ENCODE results near the gene CAMK1D.

Gene CAMK1D

GRCh38 chr10:12663863-12664262, 314.5 kb downstream of the CAMK1D start:
- H3K4me1 ChIP-seq (ENCODE audit: control insufficient read depth in 5 of 5, insufficient read depth in 5 of 5, low read length in 5 of 5): peaks cover 0 to 11% (median 8%) of the 10 kb centered on the region in 5 donors
- H3K9me3 ChIP-seq (ENCODE audit: control insufficient read depth in 5 of 5, low read length in 5 of 5): no peaks in the 10 kb centered on the region
- H3K36me3 ChIP-seq (ENCODE audit: control insufficient read depth in 5 of 5, insufficient read depth in 5 of 5, low read length in 5 of 5): peaks cover 0 to 4% (median 0%) of the 10 kb centered on the region in 5 donors
- no peaks in the 10 kb centered on the region for H3K27me3 ChIP-seq (ENCODE audit: control insufficient read depth in 5 of 5, insufficient read depth in 4 of 5, low read length in 5 of 5)
- no peak overlapping the region for H3K4me3 ChIP-seq (ENCODE audit: low read depth in 1 of 5, low read length in 5 of 5)
- H3K27ac ChIP-seq (ENCODE audit: low read depth, low read length): no peak overlapping the region
- H3K9ac ChIP-seq (ENCODE audit: low read length in 5 of 5): no peak overlapping the region

GRCh38 chr10:12665501-12665900, 316.2 kb downstream of the CAMK1D start:
- no peaks in the 10 kb centered on the region for H3K27me3 ChIP-seq (ENCODE audit: control insufficient read depth in 5 of 5, insufficient read depth in 4 of 5, low read length in 5 of 5)
- H3K4me3 ChIP-seq (ENCODE audit: low read depth in 1 of 5, low read length in 5 of 5): no peak overlapping the region
- no peaks in the 10 kb centered on the region for H3K9me3 ChIP-seq (ENCODE audit: control insufficient read depth in 5 of 5, low read length in 5 of 5)
- H3K36me3 ChIP-seq (ENCODE audit: control insufficient read depth in 5 of 5, insufficient read depth in 5 of 5, low read length in 5 of 5): peaks cover 0 to 4% (median 0%) of the 10 kb centered on the region in 5 donors
- peaks cover 0 to 11% (median 8%) of the 10 kb centered on the region in 5 donors for H3K4me1 ChIP-seq (ENCODE audit: control insufficient read depth in 5 of 5, insufficient read depth in 5 of 5, low read length in 5 of 5)
- no peak overlapping the region for H3K27ac ChIP-seq (ENCODE audit: low read depth, low read length)
- H3K9ac ChIP-seq (ENCODE audit: low read length in 5 of 5): no peak overlapping the region

- Histone ChIP-seq H3K27me3 (ENCODE audit: control insufficient read depth in 5 of 5, insufficient read depth in 4 of 5, low read length in 5 of 5) (no peaks in the 10 kb centered on the region), H3K9ac (ENCODE audit: low read length in 5 of 5) (no peak overlapping the region), H3K9me3 (ENCODE audit: control insufficient read depth in 5 of 5, low read length in 5 of 5) (no peaks in the 10 kb centered on the region), H3K36me3 (ENCODE audit: control insufficient read depth in 5 of 5, insufficient read depth in 5 of 5, low read length in 5 of 5) (peaks cover 0 to 4% (median 0%) of the 10 kb centered on the region in 5 donors), H3K4me1 (ENCODE audit: control insufficient read depth in 5 of 5, insufficient read depth in 5 of 5, low read length in 5 of 5) (peaks cover 0 to 11% (median 8%) of the 10 kb centered on the region in 5 donors), H3K4me3 (ENCODE audit: low read depth in 1 of 5, low read length in 5 of 5) (no peak overlapping the region), H3K27ac (ENCODE audit: low read depth, low read length) (no peak overlapping the region)
These were observed 317.7 kb downstream of the CAMK1D start for GRCh38 chr10:12667052-12667451.

GRCh38 chr10:12668634-12669033, 319.3 kb downstream of the CAMK1D start:
- Histone ChIP-seq H3K4me3 (ENCODE audit: low read depth in 1 of 5, low read length in 5 of 5) (no peak overlapping the region), H3K27me3 (ENCODE audit: control insufficient read depth in 5 of 5, insufficient read depth in 4 of 5, low read length in 5 of 5) (no peaks in the 10 kb centered on the region), H3K4me1 (ENCODE audit: control insufficient read depth in 5 of 5, insufficient read depth in 5 of 5, low read length in 5 of 5) (peaks cover 0 to 11% (median 8%) of the 10 kb centered on the region in 5 donors), H3K27ac (ENCODE audit: low read depth, low read length) (peak overlapping the region; percentile 38), H3K9me3 (ENCODE audit: control insufficient read depth in 5 of 5, low read length in 5 of 5) (no peaks in the 10 kb centered on the region), H3K36me3 (ENCODE audit: control insufficient read depth in 5 of 5, insufficient read depth in 5 of 5, low read length in 5 of 5) (peaks cover 0 to 4% (median 0%) of the 10 kb centered on the region in 5 donors), H3K9ac (ENCODE audit: low read length in 5 of 5) (no peak overlapping the region)

GRCh38 chr10:12670004-12670403, 320.7 kb downstream of the CAMK1D start:
- Histone ChIP-seq H3K4me1 (ENCODE audit: control insufficient read depth in 5 of 5, insufficient read depth in 5 of 5, low read length in 5 of 5) (peaks cover 0 to 11% (median 8%) of the 10 kb centered on the region in 5 donors), H3K36me3 (ENCODE audit: control insufficient read depth in 5 of 5, insufficient read depth in 5 of 5, low read length in 5 of 5) (peaks cover 0 to 4% (median 0%) of the 10 kb centered on the region in 5 donors), H3K4me3 (ENCODE audit: low read depth in 1 of 5, low read length in 5 of 5) (no peak overlapping the region), H3K9me3 (ENCODE audit: control insufficient read depth in 5 of 5, low read length in 5 of 5) (no peaks in the 10 kb centered on the region), H3K27me3 (ENCODE audit: control insufficient read depth in 5 of 5, insufficient read depth in 4 of 5, low read length in 5 of 5) (no peaks in the 10 kb centered on the region), H3K9ac (ENCODE audit: low read length in 5 of 5) (no peak overlapping the region), H3K27ac (ENCODE audit: low read depth, low read length) (no peak overlapping the region)

- Histone ChIP-seq H3K4me3 (ENCODE audit: low read depth in 1 of 5, low read length in 5 of 5) (no peak overlapping the region), H3K27ac (ENCODE audit: low read depth, low read length) (no peak overlapping the region), H3K4me1 (ENCODE audit: control insufficient read depth in 5 of 5, insufficient read depth in 5 of 5, low read length in 5 of 5) (no peaks in the 10 kb centered on the region), H3K9ac (ENCODE audit: low read length in 5 of 5) (no peak overlapping the region), H3K9me3 (ENCODE audit: control insufficient read depth in 5 of 5, low read length in 5 of 5) (no peaks in the 10 kb centered on the region), H3K36me3 (ENCODE audit: control insufficient read depth in 5 of 5, insufficient read depth in 5 of 5, low read length in 5 of 5) (no peaks in the 10 kb centered on the region), H3K27me3 (ENCODE audit: control insufficient read depth in 5 of 5, insufficient read depth in 4 of 5, low read length in 5 of 5) (no peaks in the 10 kb centered on the region)
These were observed 325.8 kb downstream of the CAMK1D start for GRCh38 chr10:12675186-12675585.

GRCh38 chr10:12679636-12680035, 330.3 kb downstream of the CAMK1D start:
- no peak overlapping the region for H3K9ac ChIP-seq (ENCODE audit: low read length in 5 of 5)
- no peaks in the 10 kb centered on the region for H3K36me3 ChIP-seq (ENCODE audit: control insufficient read depth in 5 of 5, insufficient read depth in 5 of 5, low read length in 5 of 5)
- H3K4me1 ChIP-seq (ENCODE audit: control insufficient read depth in 5 of 5, insufficient read depth in 5 of 5, low read length in 5 of 5): no peaks in the 10 kb centered on the region
- no peak overlapping the region for H3K4me3 ChIP-seq (ENCODE audit: low read depth in 1 of 5, low read length in 5 of 5)
- no peak overlapping the region for H3K27ac ChIP-seq (ENCODE audit: low read depth, low read length)
- H3K9me3 ChIP-seq (ENCODE audit: control insufficient read depth in 5 of 5, low read length in 5 of 5): no peaks in the 10 kb centered on the region
- H3K27me3 ChIP-seq (ENCODE audit: control insufficient read depth in 5 of 5, insufficient read depth in 4 of 5, low read length in 5 of 5): no peaks in the 10 kb centered on the region

- H3K36me3 ChIP-seq (ENCODE audit: control insufficient read depth in 5 of 5, insufficient read depth in 5 of 5, low read length in 5 of 5): no peaks in the 10 kb centered on the region
- no peaks in the 10 kb centered on the region for H3K4me1 ChIP-seq (ENCODE audit: control insufficient read depth in 5 of 5, insufficient read depth in 5 of 5, low read length in 5 of 5)
- H3K9me3 ChIP-seq (ENCODE audit: control insufficient read depth in 5 of 5, low read length in 5 of 5): no peaks in the 10 kb centered on the region
- no peaks in the 10 kb centered on the region for H3K27me3 ChIP-seq (ENCODE audit: control insufficient read depth in 5 of 5, insufficient read depth in 4 of 5, low read length in 5 of 5)
- H3K9ac ChIP-seq (ENCODE audit: low read length in 5 of 5): no peak overlapping the region
- H3K27ac ChIP-seq (ENCODE audit: low read depth, low read length): no peak overlapping the region
- no peak overlapping the region for H3K4me3 ChIP-seq (ENCODE audit: low read depth in 1 of 5, low read length in 5 of 5)
These were observed 331.9 kb downstream of the CAMK1D start for GRCh38 chr10:12681252-12681651.

GRCh38 chr10:12684784-12685183, 335.4 kb downstream of the CAMK1D start:
- Histone ChIP-seq H3K9me3 (ENCODE audit: control insufficient read depth in 5 of 5, low read length in 5 of 5) (no peaks in the 10 kb centered on the region), H3K4me1 (ENCODE audit: control insufficient read depth in 5 of 5, insufficient read depth in 5 of 5, low read length in 5 of 5) (no peaks in the 10 kb centered on the region), H3K4me3 (ENCODE audit: low read depth in 1 of 5, low read length in 5 of 5) (no peak overlapping the region), H3K9ac (ENCODE audit: low read length in 5 of 5) (no peak overlapping the region), H3K27me3 (ENCODE audit: control insufficient read depth in 5 of 5, insufficient read depth in 4 of 5, low read length in 5 of 5) (no peaks in the 10 kb centered on the region), H3K27ac (ENCODE audit: low read depth, low read length) (no peak overlapping the region), H3K36me3 (ENCODE audit: control insufficient read depth in 5 of 5, insufficient read depth in 5 of 5, low read length in 5 of 5) (no peaks in the 10 kb centered on the region)

GRCh38 chr10:12685261-12686058, 336.1 kb downstream of the CAMK1D start:
- no peak overlapping the region for H3K4me3 ChIP-seq (ENCODE audit: low read depth in 1 of 5, low read length in 5 of 5)
- H3K9ac ChIP-seq (ENCODE audit: low read length in 5 of 5): no peak overlapping the region
- H3K4me1 ChIP-seq (ENCODE audit: control insufficient read depth in 5 of 5, insufficient read depth in 5 of 5, low read length in 5 of 5): no peaks in the 10 kb centered on the region
- no peak overlapping the region for H3K27ac ChIP-seq (ENCODE audit: low read depth, low read length)
- H3K36me3 ChIP-seq (ENCODE audit: control insufficient read depth in 5 of 5, insufficient read depth in 5 of 5, low read length in 5 of 5): no peaks in the 10 kb centered on the region
- H3K9me3 ChIP-seq (ENCODE audit: control insufficient read depth in 5 of 5, low read length in 5 of 5): no peaks in the 10 kb centered on the region
- no peaks in the 10 kb centered on the region for H3K27me3 ChIP-seq (ENCODE audit: control insufficient read depth in 5 of 5, insufficient read depth in 4 of 5, low read length in 5 of 5)

Measured in subcutaneous abdominal adipose tissue (tissue), 5 donors.